ENCODE measurements around the gene APOO.

The APOO gene

GRCh38 chrX:23813808-23814207, 93.9 kb downstream of the APOO start:
- no peak for DNase-seq

- DNase-seq, result no peak
Measured at GRCh38 chrX:23811656-23812055, 96.1 kb downstream of the APOO start.

DNA sequence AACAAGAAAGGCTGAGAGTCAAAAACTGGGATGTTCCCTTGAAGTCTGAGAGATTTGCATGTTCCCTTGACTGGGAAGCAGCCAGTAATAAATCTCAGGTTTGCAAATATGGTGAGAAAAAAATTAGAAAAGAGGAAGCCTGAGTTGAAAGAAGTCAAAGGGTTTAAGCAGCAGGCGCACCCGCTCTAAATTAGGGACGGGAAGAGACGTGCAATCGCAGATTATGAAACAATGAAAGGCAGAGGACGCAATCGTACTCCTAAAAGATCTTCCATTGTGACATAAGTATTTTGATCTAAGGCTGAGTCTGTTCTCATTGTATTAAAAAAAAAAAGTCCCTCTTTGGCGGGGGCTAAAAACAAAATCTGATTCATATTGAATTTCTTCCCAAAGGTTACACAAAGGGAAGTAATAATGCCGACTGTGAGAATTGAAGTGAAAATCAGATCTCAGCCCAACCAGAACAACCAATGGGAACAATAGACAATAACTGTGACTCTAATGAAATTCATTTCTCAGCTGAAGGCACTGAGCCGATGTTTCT, 96.6 kb downstream of the APOO start:
- DNase-seq, result peak; percentile 6

GRCh38 chrX:23810279-23810678, 97.5 kb downstream of the APOO start:
- DNase-seq, result no peak

- DNase-seq, result no peak
Measured at GRCh38 chrX:23805389-23805788, 102.3 kb downstream of the APOO start.

GRCh38 chrX:23804578-23804977, 103.2 kb downstream of the APOO start:
- no peak for DNase-seq

DNA sequence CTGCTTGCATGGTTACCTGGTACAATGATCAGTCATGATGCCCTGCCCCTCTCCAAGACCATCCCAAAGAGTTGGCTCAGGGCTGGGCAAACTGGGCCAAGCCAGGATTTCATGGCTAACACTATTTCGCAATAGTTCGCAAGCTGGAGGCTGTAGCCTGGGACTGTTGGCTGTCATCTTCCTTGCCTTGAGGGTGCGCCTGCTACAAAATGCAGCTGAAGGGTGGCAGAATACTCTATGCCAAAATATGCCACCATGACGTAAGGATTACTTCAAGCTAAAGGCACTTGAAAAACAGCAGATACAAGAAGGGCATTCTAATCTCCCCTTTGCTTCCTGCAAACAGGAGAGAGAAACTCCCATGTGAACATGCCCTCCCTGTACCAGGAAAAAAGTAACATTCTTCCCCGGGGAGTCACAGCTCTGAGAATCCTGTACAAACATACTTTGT, 103.8 kb downstream of the APOO start:
- DNase-seq, result no peak

GRCh38 chrX:23802431-23802830, 105.3 kb downstream of the APOO start:
- no peak for DNase-seq

DNA sequence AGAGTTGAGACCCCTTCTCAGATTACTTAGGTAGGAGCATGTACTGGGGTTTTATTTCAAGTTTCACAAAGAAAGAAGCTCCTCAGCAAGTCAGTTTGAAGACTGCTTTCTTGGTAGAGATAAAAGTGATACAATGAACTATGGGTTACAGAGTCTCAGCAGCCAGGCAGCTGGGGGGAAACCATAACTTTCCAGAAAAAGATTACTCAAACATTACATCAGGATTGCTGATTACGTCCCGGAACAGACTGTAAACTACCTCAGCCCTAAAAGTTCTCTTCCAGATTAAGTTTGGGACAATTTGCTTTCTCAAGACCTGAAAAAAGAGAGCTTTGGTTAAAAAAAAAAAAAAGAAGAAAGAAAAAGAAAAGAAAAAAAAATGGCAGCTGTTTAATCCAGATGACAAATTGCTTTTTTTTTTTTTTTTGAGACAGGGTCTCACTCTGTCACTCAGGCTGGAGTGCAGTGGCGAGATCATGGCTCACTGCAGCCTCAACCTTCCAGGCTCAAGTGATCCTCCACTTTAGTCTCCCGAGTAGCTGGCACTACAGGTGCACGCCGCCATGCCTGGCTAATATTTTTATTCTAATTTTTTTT, 108.2 kb downstream of the APOO start:
- DNase-seq, result no peak

- no peak for DNase-seq
Measured at GRCh38 chrX:23797371-23798128, 110.2 kb downstream of the APOO start.

DNA sequence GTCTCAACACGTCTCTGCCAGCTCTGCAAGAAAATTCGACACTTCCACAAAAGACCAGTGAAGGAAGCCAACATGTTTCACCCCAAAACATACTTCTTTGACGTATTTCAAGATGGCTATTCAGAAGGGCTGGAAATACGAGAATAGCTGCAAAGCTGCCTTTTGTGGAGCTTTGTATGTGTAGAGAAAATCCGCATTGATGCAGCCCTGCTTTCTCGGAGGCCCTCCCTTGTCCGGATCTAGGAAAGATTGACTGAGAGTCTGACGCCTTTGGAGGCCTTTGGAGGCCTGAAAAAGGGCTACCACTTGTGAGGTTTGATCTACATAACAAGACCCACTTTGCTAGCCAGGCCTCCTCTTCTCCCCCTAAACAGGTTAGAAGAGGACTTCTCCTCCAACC, 112.5 kb downstream of the APOO start:
- no peak for DNase-seq

- DNase-seq, result no peak
Measured at GRCh38 chrX:23792861-23793553, 114.7 kb downstream of the APOO start.

GRCh38 chrX:23790155-23790497, 117.6 kb downstream of the APOO start:
- DNase-seq, result no peak

- no peak for DNase-seq
Measured at GRCh38 chrX:23789386-23790154, 118.2 kb downstream of the APOO start.

DNA sequence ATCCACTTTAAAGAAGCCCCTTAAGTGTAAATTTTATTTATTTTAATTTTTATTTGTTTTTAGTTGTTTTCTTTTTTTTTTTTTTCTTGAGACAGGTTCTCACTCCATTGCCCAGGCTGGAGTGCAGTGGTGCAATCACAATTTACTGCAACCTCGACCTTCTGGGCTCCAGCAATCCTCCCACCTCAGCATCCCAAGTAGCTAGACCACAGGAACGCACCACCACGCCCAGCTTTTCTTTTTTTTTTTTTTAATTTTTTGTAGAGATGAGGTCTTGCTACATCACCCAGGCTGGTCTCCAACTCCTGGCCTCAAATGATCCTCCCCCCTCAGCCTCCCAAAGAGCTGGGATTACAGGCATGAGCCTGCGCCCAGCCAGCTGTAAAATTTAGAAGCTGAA, 118.8 kb downstream of the APOO start:
- DNase-seq, result no peak

- no peak for DNase-seq
Measured at GRCh38 chrX:23788521-23788920, 119.2 kb downstream of the APOO start.

- DNase-seq, result no peak
Measured at GRCh38 chrX:23787745-23788118, 120.0 kb downstream of the APOO start.

DNA sequence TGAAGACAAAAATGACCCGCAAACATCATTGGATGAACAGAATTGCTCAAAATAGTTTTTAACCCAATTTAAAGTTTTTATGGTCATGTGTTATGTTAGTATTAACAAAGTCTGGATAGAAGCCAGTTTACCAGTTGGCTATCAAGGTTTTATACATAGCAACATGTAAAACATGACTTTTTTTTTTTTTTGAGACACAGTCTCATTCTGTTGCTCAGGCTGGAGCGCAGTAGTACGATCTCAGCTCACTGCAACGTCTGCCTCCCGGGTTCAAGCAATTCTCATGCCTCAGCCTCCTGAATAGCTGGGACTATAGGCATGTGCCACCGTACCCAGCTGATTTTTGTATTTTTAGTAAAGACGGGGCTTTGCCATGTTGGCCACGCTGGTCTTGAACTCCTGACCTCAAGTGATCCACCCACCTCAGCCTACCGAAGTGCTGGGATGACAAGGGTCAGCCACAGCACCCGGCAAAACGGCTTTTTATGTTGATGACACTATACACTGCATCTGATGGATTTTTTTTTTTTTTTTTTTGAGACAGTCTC, 121.4 kb downstream of the APOO start:
- peak; percentile 41 for DNase-seq

DNA sequence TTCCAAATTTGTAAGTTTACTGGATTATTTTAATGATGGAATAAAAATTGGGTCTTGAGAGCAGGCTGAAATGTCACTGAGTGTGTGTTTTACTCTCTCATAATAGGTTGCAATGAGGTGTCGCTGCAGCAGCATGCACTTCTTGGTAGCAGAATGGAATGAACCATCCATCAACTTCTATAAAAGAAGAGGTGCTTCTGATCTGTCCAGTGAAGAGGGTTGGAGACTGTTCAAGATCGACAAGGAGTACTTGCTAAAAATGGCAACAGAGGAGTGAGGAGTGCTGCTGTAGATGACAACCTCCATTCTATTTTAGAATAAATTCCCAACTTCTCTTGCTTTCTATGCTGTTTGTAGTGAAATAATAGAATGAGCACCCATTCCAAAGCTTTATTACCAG, 122.2 kb downstream of the APOO start:
- peak; percentile 11 for DNase-seq

GRCh38 chrX:23784470-23785331, 123.0 kb downstream of the APOO start:
- peak; percentile 19 for DNase-seq

DNA sequence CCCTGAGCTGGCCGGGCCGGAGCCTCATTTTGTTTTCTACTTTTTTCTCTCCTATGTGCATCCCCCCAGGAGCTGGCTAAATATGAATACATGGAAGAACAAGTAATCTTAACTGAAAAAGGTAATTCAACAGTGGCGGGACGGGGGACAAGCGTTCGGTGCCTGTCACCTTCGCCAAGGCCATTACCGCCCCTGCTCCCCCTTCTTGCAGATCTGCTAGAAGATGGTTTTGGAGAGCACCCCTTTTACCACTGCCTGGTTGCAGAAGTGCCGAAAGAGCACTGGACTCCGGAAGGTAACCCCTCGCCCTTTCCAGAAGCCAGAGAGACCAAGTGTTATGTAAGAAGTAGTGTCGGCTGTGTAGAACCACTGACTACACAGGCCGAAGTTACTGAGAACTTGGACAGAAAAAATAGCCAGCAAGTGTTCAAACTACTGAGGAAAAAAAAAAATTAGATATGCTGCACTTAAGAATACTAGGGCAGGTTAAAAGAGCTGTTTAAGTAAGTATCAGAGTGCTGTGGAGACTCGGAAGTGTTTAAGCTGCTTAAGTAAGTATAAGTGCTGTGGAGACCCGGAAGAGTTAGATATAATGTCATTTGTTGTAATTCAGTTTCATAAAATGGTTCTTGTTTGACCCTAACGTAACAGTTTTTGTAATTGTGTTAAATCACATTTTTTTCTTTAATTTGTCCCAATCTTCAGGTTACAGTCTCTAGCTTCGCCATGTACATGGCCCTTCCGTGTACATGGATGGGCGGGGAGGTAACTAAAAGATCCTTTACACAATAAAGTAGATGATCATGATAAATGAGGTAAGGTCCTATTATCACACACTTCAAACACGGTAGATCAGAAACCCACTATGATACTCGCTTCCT, 123.9 kb downstream of the APOO start:
- DNase-seq, result peak; percentile 16

Data from CD4-positive, alpha-beta T cell treated with Interleukin-10 for 1 hour (primary cell).